Psoas muscle (tissue), 8 donors: ENCODE results near the gene LAMA1. TPM values are rescaled to one million over a fixed set of nuclear protein-coding genes. Genes with fewer than 3 reads are reported as not detected.

Experiments
- ATAC-seq, 4 donors: fragments of 200-7000 bp; cut with Tn5 transposase; one replicate each; pipeline ENCODE4 v1.9.1; 2020; ENCODE audit warnings: moderate library complexity in 3 of 4, mild to moderate bottlenecking in 2 of 4
- DNase-seq, 2 donors: peaks; one replicate each; pipeline ENCODE4 v3.0.0-alpha.2; 2020
- H3K27ac ChIP-seq: fragments of 200-600 bp; one replicate; pipeline ENCODE4 v1.8.0; 2022
- H3K27me3 ChIP-seq, 3 donors: fragments of 200-600 bp in 1 of 3; one replicate each; pipeline versions ENCODE4 v1.6.1 to v1.8.0; 2013 to 2022; ENCODE audit warnings: low read length in 2 of 3, mild to moderate bottlenecking in 2 of 3, moderate library complexity in 1 of 3; ENCODE audit not compliant: insufficient read depth in 3 of 3
- H3K36me3 ChIP-seq, 2 donors: fragments of 200-600 bp in 1 of 2; one replicate each; pipeline versions ENCODE4 v1.6.1 to v1.8.0; 2013 to 2022; ENCODE audit warnings: low read depth in 1 of 2, mild to moderate bottlenecking in 1 of 2, moderate library complexity in 1 of 2; ENCODE audit not compliant: insufficient read depth in 1 of 2
- H3K4me1 ChIP-seq: fragments of 200-600 bp; one replicate; pipeline ENCODE4 v1.8.0; 2022
- H3K4me3 ChIP-seq: fragments of 200-600 bp; one replicate; pipeline ENCODE4 v1.8.0; 2022; ENCODE audit warnings: mild to moderate bottlenecking
- H3K9me3 ChIP-seq: fragments of 200-600 bp; one replicate; pipeline ENCODE4 v1.8.0; 2022
- CTCF ChIP-seq: fragments of 200-600 bp; IDR thresholded peaks from one replicate; pipeline ENCODE4 v1.8.0; 2022; ENCODE audit warnings: antibody characterized with exemption
- WGBS, 3 donors: extraction: QIAGEN DNeasy Blood & Tissue Kit; methylation state at CpG; one replicate each; pipeline versions ENCODE4 v1.1.6 to v1.1.7; 2013; 5-methylcytosine and 5-hydroxymethylcytosine counted together
- intact Hi-C, 2 donors: fragments of 100-400 bp; cut with DNase I; formaldehyde crosslinking; loops; one replicate each; pipeline versions ENCODE4 v1.11.0 to v1.14.2; 2022
- long read RNA-seq, 2 donors: library from polyadenylated mRNA; unstranded; transcript quantifications; one replicate each; pipeline ENCODE4 v2.0.0, GENCODE V29; 2021
- polyA plus RNA-seq, 3 donors: library from polyadenylated mRNA; stranded (reverse); fragments of 200-250 nt; gene quantifications; one replicate each; pipeline ENCODE4 v1.2.3, GENCODE V29; 2013
- total RNA-seq, 4 donors: library from RNA; stranded (reverse); fragmentation: NEBNext Ultra II Directional in 2 of 4; extraction: Animal tissue kit (Norgen Biotek cat#: 25700) in 2 of 4; gene quantifications; one replicate each; pipeline versions ENCODE4 v1.2.1 to v1.2.4, GENCODE V29; 2021 to 2023
- donor health status: healthy with polysubstance abuse.
- donor health status: DM: no; HTN: no; CAD: no; lungs with moderate emphysema.
- donor health status: Bipolar disorder and iron deficiency.
- donor health status: healthy.
- donor health status: DM: yes; HTN: yes; CAD: no.
- donor health status: DM: no; HTN: no; CAD: no.
- donor health status: DM: no; HTN: no; CAD: no.
- donor health status: DM: yes; HTN: yes; CAD: no.

LAMA1 gene
- under 1 TPM in 3 of 4 donors, not detected in 1; 0.06 to 0.38 (median 0.15) TPM for total RNA-seq
- 1 to 10 TPM in 1 of 3 donors, under 1 TPM in 2; 0.04 to 2.6 (median 0.06) TPM for polyA plus RNA-seq
- long read RNA-seq, donor 1: 0 reads
- long read RNA-seq, donor 2: 0 reads

GRCh38 chr18:7117390-7118355 is at the start of gene LAMA1:
Gene LAMA1 (minus strand): TSS chr18:7117797. CDS start chr18:7117720, 77 bp downstream.
- Histone ChIP-seq H3K27me3 (peaks cover 0 to 72% (median 16%) of the 10 kb centered on the region in 3 donors), H3K27ac (no peak within 1 kb of the TSS), H3K36me3 (no peaks in the 10 kb centered on the region), H3K9me3 (no peaks in the 10 kb centered on the region), H3K4me3 (peak within 1 kb of the TSS; percentile 66), H3K4me1 (peaks cover 10% of the 10 kb centered on the region)
- ATAC-seq (no peak), DNase-seq (peak in 1 of 2 donors; percentile 29)
- TF ChIP-seq CTCF: no peak
- WGBS, 3 donors: 1 to 4% (median 2%) methylated on average over 49 to 95 of the region's 95 CpGs
- intact Hi-C loops: no loop called here

- Histone ChIP-seq H3K27ac (no peak overlapping the region), H3K36me3 (no peaks in the 10 kb centered on the region), H3K4me3 (no peak overlapping the region), H3K4me1 (no peaks in the 10 kb centered on the region), H3K27me3 (no peaks in the 10 kb centered on the region), H3K9me3 (no peaks in the 10 kb centered on the region)
- DNase-seq: no peak
- ATAC-seq: no peak
- WGBS, 3 donors: 79 to 86% (median 81%) methylated on average over 11 of the region's 11 CpGs
- no peak for TF ChIP-seq CTCF
- intact Hi-C loops: loop anchor here in 1 of 2 donors (10.0 kb wide), 1 partner anchor 131 kb away; no protein-coding TSS in a partner anchor
Observed at GRCh38 chr18:7165846-7166393, 48.3 kb upstream of the LAMA1 start.

GRCh38 chr18:7164323-7165004 is 46.9 kb upstream of the LAMA1 start:
- H3K27ac ChIP-seq: no peak overlapping the region
- intact Hi-C loops: loop anchor here in 1 of 2 donors (10.0 kb wide), 1 partner anchor 130 kb away; no protein-coding TSS in a partner anchor
- 43 to 60% (median 53%) methylated on average over 8 of the region's 8 CpGs for WGBS, 3 donors
- peak; percentile 44 for TF ChIP-seq CTCF
- DNase-seq (no peak), ATAC-seq (no peak)
- H3K9me3 ChIP-seq: no peaks in the 10 kb centered on the region
- no peaks in the 10 kb centered on the region for H3K4me1 ChIP-seq
- no peak overlapping the region for H3K4me3 ChIP-seq
- no peaks in the 10 kb centered on the region for H3K27me3 ChIP-seq
- no peaks in the 10 kb centered on the region for H3K36me3 ChIP-seq

GRCh38 chr18:7158216-7158615 is 40.6 kb upstream of the LAMA1 start:
- Histone ChIP-seq H3K4me1 (no peaks in the 10 kb centered on the region), H3K27me3 (no peaks in the 10 kb centered on the region), H3K9me3 (no peaks in the 10 kb centered on the region), H3K4me3 (no peak overlapping the region), H3K36me3 (no peaks in the 10 kb centered on the region), H3K27ac (no peak overlapping the region)
- 87 to 90% (median 88%) methylated on average over 10 of the region's 10 CpGs for WGBS, 3 donors
- TF ChIP-seq CTCF: no peak
- intact Hi-C loops: no loop called here
- ATAC-seq (no peak), DNase-seq (no peak)
